ENCODE measurements around the gene WDR88. TPM values are rescaled to one million over a fixed set of nuclear protein-coding genes. Genes with fewer than 3 reads are reported as not detected.
A peak's percentile ranks its signal among the peaks of the same experiment; 100 is the strongest.
"Not testable (repeated sequence)": the region's sequence is repeated elsewhere in the genome, so short reads cannot be mapped to it uniquely, and the experiment has no call there.

The WDR88 gene
- total and polyA plus RNA-seq, 8 donors: not detected

- H3K36me3 ChIP-seq: no peaks in the 10 kb centered on the region
- no peaks in the 10 kb centered on the region for H3K9me3 ChIP-seq
- ATAC-seq: no peak
- no peaks in the 10 kb centered on the region for H3K27me3 ChIP-seq
- DNase-seq: no peak
- no peak for FAIRE-seq
- 0% methylated on average over 1 of the region's 1 CpG for WGBS, 2 donors
- TF ChIP-seq CTCF (IDR thresholded peaks at IDR 0.05): no peak
- H3K27ac ChIP-seq: no peak overlapping the region
- intact Hi-C loops (cut with DNase I): no loop called here
- no peaks in the 10 kb centered on the region for H3K4me1 ChIP-seq
- H3K4me3 ChIP-seq: no peak overlapping the region
Measured at GRCh38 chr19:33189453-33189852, 57.5 kb downstream of the WDR88 start.

GRCh38 chr19:33191092-33191491 is 59.2 kb downstream of the WDR88 start:
- intact Hi-C loops (cut with DNase I); ATAC-seq; H3K27me3 ChIP-seq; H3K4me3 ChIP-seq; H3K9me3 ChIP-seq; H3K36me3 ChIP-seq; DNase-seq; H3K4me1 ChIP-seq; H3K27ac ChIP-seq; FAIRE-seq: not testable (repeated sequence)
- WGBS, 2 donors: 76 to 78% methylated on average over 4 of the region's 4 CpGs

- ATAC-seq (no peak), FAIRE-seq (no peak), DNase-seq (peak in 2 of 6 donors; percentile 13 to 31)
- intact Hi-C loops (cut with DNase I): no loop called here
- Histone ChIP-seq H3K4me3 (no peak overlapping the region), H3K36me3 (no peaks in the 10 kb centered on the region), H3K27ac (no peak overlapping the region), H3K4me1 (peaks cover 0 to 6% (median 0%) of the 10 kb centered on the region in 3 donors), H3K9me3 (no peaks in the 10 kb centered on the region), H3K27me3 (no peaks in the 10 kb centered on the region)
- WGBS, 2 donors: 79 to 81% methylated on average over 6 of the region's 6 CpGs
- TF ChIP-seq CTCF (IDR thresholded peaks at IDR 0.05): no peak
Measured at GRCh38 chr19:33191501-33191900, 59.6 kb downstream of the WDR88 start.

GRCh38 chr19:33192010-33192409 is 60.1 kb downstream of the WDR88 start:
- TF ChIP-seq CTCF (IDR thresholded peaks at IDR 0.05): no peak
- FAIRE-seq (no peak), ATAC-seq (no peak), DNase-seq (peak in 2 of 6 donors; percentile 16 to 28)
- Histone ChIP-seq H3K27ac (no peak overlapping the region), H3K4me1 (peaks cover 0 to 6% (median 0%) of the 10 kb centered on the region in 3 donors), H3K9me3 (no peaks in the 10 kb centered on the region), H3K4me3 (no peak overlapping the region), H3K27me3 (no peaks in the 10 kb centered on the region), H3K36me3 (no peaks in the 10 kb centered on the region)
- intact Hi-C loops (cut with DNase I): no loop called here
- WGBS, 2 donors: 69 to 75% methylated on average over 7 of the region's 7 CpGs

GRCh38 chr19:33193269-33193864 is 61.5 kb downstream of the WDR88 start:
- H3K4me3 ChIP-seq: peak overlapping the region in 1 of 4 donors; percentile 33

More at GRCh38 chr19:33193269-33193864, 61.5 kb downstream of the WDR88 start:
- DNase-seq (no peak), ATAC-seq (no peak), FAIRE-seq (no peak)
- Histone ChIP-seq H3K27ac (no peak overlapping the region), H3K36me3 (no peaks in the 10 kb centered on the region), H3K4me1 (peaks cover 0 to 6% (median 0%) of the 10 kb centered on the region in 3 donors), H3K27me3 (no peaks in the 10 kb centered on the region), H3K9me3 (no peaks in the 10 kb centered on the region)
- intact Hi-C loops (cut with DNase I): no loop called here
- no peak for TF ChIP-seq CTCF (IDR thresholded peaks at IDR 0.05)
- WGBS, 2 donors: 82 to 87% methylated on average over 8 of the region's 8 CpGs

Measured in pancreas (tissue), 10 donors.